Esophagus squamous epithelium (tissue), 4 donors: ENCODE data around the gene ARL5A.

Experiments used
- POLR2A ChIP-seq, 4 donors: fragments of 450-650 bp; IDR thresholded peaks; one replicate each; pipeline ENCODE4 v1.6.1; 2017; ENCODE audit warnings: antibody characterized with exemption in 4 of 4, mild to moderate bottlenecking in 4 of 4, moderate library complexity in 3 of 4
- TF ChIP-seq, protein P1 (sequence below), 6 experiments: fragments of 450-650 bp in 4 of 6; fragments of 200-600 bp in 2 of 6; sonication (generic) in 2 of 6; IDR thresholded peaks; one replicate each; pipeline ENCODE4 v1.5.1; 2016 to 2019; ENCODE audit warnings: antibody characterized with exemption in 6 of 6, mild to moderate bottlenecking in 4 of 6, moderate library complexity in 4 of 6

DNA sequence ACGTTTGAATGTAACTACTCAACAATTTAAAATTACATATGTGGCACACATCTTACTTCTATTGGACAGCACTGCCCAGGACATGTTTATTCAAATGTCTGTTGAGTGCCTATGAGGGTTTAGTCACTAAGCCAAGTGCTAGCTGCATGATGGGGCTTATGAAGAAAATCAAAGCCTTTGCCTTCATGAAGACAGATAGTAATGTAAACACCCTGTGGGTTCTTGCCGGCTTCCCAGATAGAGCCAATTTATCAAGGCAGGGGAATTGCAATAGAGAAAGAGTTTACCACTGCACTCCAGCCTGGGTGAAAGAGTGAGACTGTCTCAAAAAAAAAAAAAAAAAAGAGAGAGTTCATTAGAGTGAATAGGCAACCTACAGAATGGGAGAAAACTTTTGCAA lies 50.3 kb downstream of the ARL5A start:
- TF ChIP-seq, protein P1, sequence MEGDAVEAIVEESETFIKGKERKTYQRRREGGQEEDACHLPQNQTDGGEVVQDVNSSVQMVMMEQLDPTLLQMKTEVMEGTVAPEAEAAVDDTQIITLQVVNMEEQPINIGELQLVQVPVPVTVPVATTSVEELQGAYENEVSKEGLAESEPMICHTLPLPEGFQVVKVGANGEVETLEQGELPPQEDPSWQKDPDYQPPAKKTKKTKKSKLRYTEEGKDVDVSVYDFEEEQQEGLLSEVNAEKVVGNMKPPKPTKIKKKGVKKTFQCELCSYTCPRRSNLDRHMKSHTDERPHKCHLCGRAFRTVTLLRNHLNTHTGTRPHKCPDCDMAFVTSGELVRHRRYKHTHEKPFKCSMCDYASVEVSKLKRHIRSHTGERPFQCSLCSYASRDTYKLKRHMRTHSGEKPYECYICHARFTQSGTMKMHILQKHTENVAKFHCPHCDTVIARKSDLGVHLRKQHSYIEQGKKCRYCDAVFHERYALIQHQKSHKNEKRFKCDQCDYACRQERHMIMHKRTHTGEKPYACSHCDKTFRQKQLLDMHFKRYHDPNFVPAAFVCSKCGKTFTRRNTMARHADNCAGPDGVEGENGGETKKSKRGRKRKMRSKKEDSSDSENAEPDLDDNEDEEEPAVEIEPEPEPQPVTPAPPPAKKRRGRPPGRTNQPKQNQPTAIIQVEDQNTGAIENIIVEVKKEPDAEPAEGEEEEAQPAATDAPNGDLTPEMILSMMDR (IDR thresholded peaks at IDR 0.05), result no peak
- TF ChIP-seq POLR2A (IDR thresholded peaks at IDR 0.05), result no peak
